Stimulated activated CD4-positive, alpha-beta T cell treated with anti-CD3 and anti-CD28 coated beads, Interleukin-15, amount 100 ng/mL, for 24 hours (primary cell): ENCODE measurements around the gene GRIA1.
"Not testable (repeated sequence)": the region's sequence is repeated elsewhere in the genome, so short reads cannot be mapped to it uniquely, and the experiment has no call there.

Source experiments
- DNase-seq: peaks from one replicate; pipeline ENCODE4 v3.0.0-alpha.2; 2020

Gene GRIA1

DNA sequence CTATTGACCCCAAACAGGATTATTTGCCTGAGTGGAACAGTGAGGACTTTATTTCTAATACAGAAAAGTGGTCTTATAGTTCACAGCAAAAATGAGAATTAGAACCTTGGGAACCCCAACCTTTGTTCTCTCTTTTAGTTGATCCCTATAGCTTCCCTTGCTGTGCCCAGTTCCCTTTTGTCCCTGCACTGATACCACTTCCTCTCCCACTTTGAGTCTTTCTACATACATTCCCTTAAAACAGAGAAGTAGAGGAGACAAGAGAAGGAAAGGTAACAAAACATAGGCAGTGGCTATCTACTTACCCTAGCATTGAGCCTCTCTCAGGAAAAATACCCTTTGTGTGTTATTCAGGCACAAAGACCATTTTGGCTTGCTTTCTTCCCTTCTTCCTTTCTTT, 301.8 kb downstream of the GRIA1 start:
- no peak for DNase-seq

- DNase-seq = no peak
These were observed 303.2 kb downstream of the GRIA1 start for GRCh38 chr5:153793699-153794098.

DNA sequence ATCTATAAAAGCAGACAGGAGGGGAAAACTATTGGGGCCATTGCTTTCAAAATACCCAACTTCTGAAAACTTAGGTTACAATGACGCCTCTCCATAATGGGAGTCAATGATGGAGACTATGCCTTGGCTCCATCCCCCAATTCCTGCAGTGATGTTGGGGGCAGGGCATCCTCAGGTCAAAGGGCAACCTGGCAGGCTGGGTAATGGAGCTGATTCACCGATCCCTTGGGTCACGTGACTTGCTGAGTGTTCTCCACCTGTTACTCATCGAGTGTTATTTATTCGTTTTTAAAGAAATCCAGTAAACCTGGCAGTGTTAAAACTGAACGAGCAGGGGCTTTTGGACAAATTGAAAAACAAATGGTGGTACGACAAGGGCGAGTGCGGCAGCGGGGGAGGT, 303.9 kb downstream of the GRIA1 start:
- DNase-seq = no peak

DNA sequence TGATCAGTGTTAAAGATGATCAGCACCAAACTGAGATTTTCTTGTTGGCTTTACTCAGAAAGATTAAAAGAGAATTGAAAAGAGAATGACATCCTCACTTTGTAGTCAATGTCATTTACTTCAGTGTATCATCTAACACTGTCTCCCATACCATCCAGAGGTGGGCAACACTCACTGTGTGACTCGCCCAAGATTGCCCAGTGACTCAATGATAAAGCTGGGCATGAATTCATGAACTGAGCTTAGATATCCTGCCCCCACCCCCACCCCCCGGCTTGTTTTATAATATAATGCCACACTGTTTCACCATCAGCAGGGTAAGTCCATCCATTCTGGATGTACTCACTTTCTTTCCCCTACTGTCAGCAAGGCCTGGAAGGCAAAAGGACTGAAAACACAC, 306.1 kb downstream of the GRIA1 start:
- DNase-seq = no peak

DNA sequence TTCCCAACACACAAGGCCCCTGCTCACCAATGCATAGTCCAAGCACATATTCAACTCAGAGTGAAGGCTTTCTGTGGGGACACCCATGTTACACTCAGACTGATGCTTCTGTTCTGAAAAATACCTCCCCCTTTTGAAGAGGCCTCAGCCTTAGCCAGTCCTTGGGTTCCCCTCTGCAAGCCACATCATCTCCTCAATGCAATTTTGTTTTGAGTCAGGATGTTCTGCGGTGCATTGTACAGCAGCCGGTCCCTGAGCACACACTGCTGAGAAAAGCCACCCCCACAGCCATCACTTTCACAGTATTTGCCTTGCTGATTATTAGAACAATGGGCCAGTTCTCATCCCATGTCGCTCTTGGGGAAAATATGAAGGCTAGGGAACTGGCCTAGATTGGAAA, 307.0 kb downstream of the GRIA1 start:
- DNase-seq = no peak

DNA sequence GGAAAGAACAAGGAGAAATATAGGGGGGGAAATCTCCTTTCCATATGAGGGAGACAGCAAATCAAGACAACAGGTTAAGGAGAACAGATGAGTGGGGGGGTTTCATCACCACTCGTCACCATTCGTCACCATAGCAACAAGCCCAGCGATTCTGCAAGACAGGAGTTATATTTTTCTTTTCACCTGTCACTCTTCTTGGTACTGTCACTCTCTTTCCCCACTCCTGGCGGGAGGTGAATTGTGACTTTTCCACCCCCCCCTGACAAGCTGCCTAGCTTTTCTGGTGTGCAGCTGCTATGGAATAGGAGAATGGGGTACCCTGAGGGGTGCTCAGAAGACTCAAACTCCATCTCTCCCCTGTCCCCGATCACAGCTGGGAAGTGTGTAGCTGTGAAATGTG, 308.4 kb downstream of the GRIA1 start:
- DNase-seq = no peak

- DNase-seq = no peak
These were observed 309.0 kb downstream of the GRIA1 start for GRCh38 chr5:153799466-153799865.

DNA sequence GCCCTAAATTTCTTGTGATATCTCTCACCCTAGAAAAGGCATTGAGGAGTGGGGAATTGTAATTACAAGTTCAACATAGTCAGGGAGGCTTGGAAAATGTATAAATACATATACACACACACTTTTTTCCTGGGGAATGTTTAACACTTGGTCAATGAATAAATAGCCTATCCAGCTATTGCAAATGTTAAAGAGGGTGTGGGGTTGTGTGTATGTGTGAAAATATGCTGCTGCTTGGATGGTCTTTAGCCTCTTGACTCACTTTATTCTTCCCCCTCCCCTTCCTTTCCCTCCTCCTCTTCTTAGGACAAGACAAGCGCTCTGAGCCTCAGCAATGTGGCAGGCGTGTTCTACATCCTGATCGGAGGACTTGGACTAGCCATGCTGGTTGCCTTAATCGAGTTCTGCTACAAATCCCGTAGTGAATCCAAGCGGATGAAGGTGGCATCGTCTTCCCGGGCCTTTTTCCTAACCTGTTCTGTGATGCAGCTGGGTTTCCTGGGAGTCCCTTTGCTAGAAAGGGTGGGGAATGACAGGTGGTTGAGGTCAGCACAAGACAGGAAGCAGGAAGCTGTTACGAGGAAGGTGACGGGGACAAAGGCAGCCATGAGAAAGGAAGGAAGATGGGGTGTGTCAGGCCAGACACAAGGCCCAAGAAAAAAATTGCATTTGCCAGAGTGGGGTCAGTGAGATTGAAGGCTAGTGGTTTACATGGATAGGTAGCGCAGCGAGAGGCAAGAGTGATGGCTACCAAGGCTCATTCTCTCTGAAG, 311.8 kb downstream of the GRIA1 start:
- no peak for DNase-seq

GRCh38 chr5:153807801-153808200, 317.3 kb downstream of the GRIA1 start:
- DNase-seq = no peak

DNA sequence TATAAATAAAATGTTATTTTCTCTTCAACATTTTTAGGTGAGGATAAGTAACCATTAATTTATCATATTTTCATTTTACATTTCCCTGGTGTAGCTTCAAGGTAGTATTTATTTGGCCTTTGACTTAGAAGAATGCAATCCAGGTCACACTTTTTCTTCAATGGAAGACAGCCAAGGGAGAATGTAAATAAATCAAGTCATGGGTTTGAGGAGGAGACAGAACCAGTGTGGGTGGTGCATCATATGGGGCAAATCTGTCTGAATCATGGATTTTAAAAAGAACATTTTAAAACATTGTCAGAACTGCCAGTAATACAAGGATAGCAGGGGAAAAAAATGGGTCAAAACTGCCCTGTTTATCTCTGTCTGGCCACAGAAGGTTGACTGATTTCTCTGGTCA, 318.7 kb downstream of the GRIA1 start:
- no peak for DNase-seq

GRCh38 chr5:153813901-153814300, 323.4 kb downstream of the GRIA1 start:
- DNase-seq = no peak

GRCh38 chr5:153816870-153817269, 326.4 kb downstream of the GRIA1 start:
- no peak for DNase-seq

GRCh38 chr5:153818626-153819025, 328.2 kb downstream of the GRIA1 start:
- DNase-seq = no peak

GRCh38 chr5:153823036-153823435, 332.6 kb downstream of the GRIA1 start:
- DNase-seq = no peak

- DNase-seq = no peak
These were observed 334.4 kb downstream of the GRIA1 start for GRCh38 chr5:153824909-153825308.

GRCh38 chr5:153827397-153827796, 336.9 kb downstream of the GRIA1 start:
- no peak for DNase-seq

GRCh38 chr5:153829510-153830065, 339.1 kb downstream of the GRIA1 start:
- no peak for DNase-seq

GRCh38 chr5:153831973-153832372, 341.5 kb downstream of the GRIA1 start:
- no peak for DNase-seq

- DNase-seq = no peak
These were observed 345.5 kb downstream of the GRIA1 start for GRCh38 chr5:153835891-153836515.

GRCh38 chr5:153849303-153850113, 359.0 kb downstream of the GRIA1 start:
- DNase-seq = not testable (repeated sequence)

DNA sequence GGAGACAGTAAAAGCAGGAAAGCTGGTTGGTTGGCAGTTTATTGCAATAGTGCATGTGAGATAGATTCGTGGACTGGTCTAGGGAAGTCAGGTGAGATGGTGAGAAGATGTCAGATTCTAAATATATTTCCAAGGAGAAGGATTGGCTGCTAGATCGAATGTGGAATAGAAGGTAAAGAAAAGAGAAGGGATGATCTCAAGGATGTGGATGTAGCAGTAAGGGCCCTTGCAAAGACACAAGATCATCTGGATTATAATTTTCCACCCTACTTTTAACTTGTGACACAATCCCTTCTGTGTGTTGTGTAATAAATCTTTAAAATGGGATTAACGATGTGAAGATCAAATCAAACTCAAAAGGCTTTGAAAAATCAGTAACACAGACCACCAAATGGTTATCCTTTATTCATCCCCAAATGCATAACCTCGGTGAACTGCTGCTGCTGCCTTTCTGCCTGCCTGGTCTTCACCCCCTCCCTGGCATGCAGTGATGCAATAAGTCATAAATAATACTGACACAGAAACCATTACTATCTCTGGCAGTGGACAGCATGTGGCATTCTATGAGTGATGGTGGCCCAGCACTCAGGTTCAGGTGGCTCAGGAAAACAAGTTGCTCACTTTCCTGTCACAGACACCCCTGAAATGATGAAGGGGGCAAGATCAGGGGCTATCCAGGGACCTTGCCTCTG, 369.9 kb downstream of the GRIA1 start:
- no peak for DNase-seq

DNA sequence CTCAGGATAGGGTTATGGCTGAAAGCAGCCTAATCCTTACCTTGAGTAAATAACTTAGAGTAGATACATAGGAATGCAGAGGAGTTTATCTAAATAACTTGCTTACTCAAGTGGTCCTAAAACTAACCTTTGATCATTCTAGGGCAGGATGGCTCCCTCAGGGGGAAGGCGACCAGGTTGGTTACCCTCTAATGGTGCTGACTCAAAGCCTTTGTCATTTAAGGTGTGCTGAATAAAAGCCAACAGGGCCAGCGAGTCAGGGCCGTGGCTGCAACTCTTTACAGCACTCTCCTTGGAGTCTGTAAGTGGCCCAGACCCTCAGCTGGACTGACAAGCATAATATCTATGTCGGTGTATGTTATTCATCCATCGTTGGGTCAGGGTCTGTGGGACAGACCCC, 372.4 kb downstream of the GRIA1 start:
- DNase-seq = not testable (repeated sequence)
